H1 (cell line): ENCODE measurements around the gene RAB11FIP3. TPM values are rescaled to one million over a fixed set of nuclear protein-coding genes. Genes with fewer than 3 reads are reported as not detected.

Source experiments
- GABPA ChIP-seq: IDR thresholded peaks from 2 replicates; pipeline ENCODE4 v1.6.1; 2011; ENCODE audit warnings: mild to moderate bottlenecking, low read length, moderate library complexity, borderline replicate concordance; ENCODE audit not compliant: insufficient read depth
- KDM4A ChIP-seq: IDR thresholded peaks from one replicate; pipeline ENCODE4 v1.7.1; 2012; ENCODE audit warnings: low read depth, mild to moderate bottlenecking, moderate library complexity, low read length, inconsistent platforms; ENCODE audit not compliant: severe bottlenecking
- PHF8 ChIP-seq: fragments of 200-600 bp; sonication (generic); conservative IDR thresholded peaks from 2 replicates; pipeline ENCODE4 v1.7.1; 2012; ENCODE audit warnings: low read depth, mild to moderate bottlenecking, inconsistent platforms, low read length, moderate library complexity
- POLR2A ChIP-seq, 2 experiments: IDR thresholded peaks; 1 replicate in 1 of 2; 2 replicates in 1 of 2; pipeline ENCODE4 v1.6.1; 2011; ENCODE audit warnings: low read depth in 2 of 2, low read length in 2 of 2, mild to moderate bottlenecking in 2 of 2; ENCODE audit errors: control extremely low read depth in 1 of 2
- POLR2AphosphoS5 ChIP-seq: IDR thresholded peaks from 2 replicates; pipeline ENCODE4 v1.6.1; 2011; ENCODE audit warnings: low read depth, low read length
- RBBP5 ChIP-seq: IDR thresholded peaks from 2 replicates; pipeline ENCODE4 v1.7.1; 2012; ENCODE audit warnings: low read depth, mild to moderate bottlenecking, inconsistent platforms, low read length, moderate library complexity, borderline replicate concordance
- SIN3A ChIP-seq, 2 experiments: IDR thresholded peaks in 1 of 2; conservative IDR thresholded peaks in 1 of 2; 2 replicates each; pipeline ENCODE4 v1.6.1; 2011 to 2012; ENCODE audit warnings: low read length in 2 of 2, improper control_type of control experiment in 1 of 2, low read depth in 1 of 2, mild to moderate bottlenecking in 1 of 2
- TAF1 ChIP-seq: IDR thresholded peaks from 2 replicates; pipeline ENCODE4 v1.6.1; 2011; ENCODE audit warnings: mild to moderate bottlenecking, low read depth, low read length
- polyA plus RNA-seq, 7 experiments: library from polyadenylated mRNA; depleted of rRNA in 3 of 7; stranded (reverse) in 5 of 7; unstranded in 2 of 7; fragments of >200 nt in 5 of 7; fragments of 200-250 nt in 2 of 7; gene quantifications; 1 replicate in 5 of 7; 2 replicates in 1 of 7; 4 replicates in 1 of 7; pipeline versions ENCODE4 v1.2.1 to v1.2.3, GENCODE V29; 2011 to 2013; ENCODE audit warnings: missing spikeins in 2 of 7, mixed read lengths in 2 of 7
- total RNA-seq: library from RNA; stranded (reverse); fragmentation: NEBNext Ultra II Directional; extraction: Animal tissue kit (Norgen Biotek cat#: 25700); gene quantifications from 2 replicates; pipeline ENCODE4 v1.2.1, GENCODE V29; 2021
- TF ChIP-seq, protein P1 (sequence below): fragments of 300-600 bp; sonication (generic); IDR thresholded peaks from 2 replicates; pipeline ENCODE4 v1.7.1; 2012; ENCODE audit warnings: low read length, moderate library complexity, mild to moderate bottlenecking, inconsistent platforms; ENCODE audit not compliant: insufficient replicate concordance

RAB11FIP3 gene
- total and polyA plus RNA-seq, 2 of the 8 experiments (the other 6 are each of a cell fraction or from before 2014, with no cell fraction given), result 9.3 to 35.2 TPM

DNA sequence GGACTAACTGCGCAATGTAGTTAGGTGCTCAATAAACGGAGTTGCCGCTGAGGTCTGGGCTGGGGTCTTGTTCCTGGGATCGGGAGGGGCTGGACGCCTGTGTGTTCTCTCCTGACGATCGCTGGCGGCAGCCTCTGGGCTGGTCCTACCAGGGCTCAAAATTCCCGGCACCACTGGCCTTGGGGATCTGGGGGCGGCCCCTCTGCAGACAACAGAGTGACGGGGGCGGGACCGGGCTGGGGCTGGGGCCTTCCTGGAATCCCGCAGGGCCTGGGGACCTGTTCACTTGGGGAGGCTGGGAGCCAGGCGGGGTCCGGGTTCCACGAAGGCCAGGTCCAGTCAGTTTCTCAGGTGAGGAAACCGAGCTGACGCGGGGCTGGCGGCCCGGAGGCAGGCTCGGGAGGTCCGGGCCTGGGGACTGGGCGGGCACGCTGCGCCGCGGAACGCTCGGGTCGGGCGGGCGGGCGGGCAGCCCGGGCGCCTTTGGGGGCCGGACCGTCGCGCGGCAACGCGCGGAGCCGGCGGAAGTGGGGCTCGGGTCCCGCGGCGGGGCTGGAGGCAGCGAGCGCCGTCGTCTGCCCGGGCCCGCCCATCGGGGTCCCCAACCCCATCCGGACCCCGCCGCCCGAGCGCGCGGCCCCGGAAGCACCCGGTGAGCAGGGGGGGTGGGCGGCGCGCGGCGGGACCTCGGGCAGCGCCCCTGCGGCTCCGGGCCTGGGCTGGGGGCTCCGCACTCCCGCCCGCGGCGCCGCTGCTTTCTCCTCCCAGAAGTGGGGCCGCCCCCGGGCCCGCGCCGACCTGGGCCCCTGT is 144.2 kb downstream of the RAB11FIP3 start, which contains the start of gene PIGQ (continued):
- TF ChIP-seq, protein P1, sequence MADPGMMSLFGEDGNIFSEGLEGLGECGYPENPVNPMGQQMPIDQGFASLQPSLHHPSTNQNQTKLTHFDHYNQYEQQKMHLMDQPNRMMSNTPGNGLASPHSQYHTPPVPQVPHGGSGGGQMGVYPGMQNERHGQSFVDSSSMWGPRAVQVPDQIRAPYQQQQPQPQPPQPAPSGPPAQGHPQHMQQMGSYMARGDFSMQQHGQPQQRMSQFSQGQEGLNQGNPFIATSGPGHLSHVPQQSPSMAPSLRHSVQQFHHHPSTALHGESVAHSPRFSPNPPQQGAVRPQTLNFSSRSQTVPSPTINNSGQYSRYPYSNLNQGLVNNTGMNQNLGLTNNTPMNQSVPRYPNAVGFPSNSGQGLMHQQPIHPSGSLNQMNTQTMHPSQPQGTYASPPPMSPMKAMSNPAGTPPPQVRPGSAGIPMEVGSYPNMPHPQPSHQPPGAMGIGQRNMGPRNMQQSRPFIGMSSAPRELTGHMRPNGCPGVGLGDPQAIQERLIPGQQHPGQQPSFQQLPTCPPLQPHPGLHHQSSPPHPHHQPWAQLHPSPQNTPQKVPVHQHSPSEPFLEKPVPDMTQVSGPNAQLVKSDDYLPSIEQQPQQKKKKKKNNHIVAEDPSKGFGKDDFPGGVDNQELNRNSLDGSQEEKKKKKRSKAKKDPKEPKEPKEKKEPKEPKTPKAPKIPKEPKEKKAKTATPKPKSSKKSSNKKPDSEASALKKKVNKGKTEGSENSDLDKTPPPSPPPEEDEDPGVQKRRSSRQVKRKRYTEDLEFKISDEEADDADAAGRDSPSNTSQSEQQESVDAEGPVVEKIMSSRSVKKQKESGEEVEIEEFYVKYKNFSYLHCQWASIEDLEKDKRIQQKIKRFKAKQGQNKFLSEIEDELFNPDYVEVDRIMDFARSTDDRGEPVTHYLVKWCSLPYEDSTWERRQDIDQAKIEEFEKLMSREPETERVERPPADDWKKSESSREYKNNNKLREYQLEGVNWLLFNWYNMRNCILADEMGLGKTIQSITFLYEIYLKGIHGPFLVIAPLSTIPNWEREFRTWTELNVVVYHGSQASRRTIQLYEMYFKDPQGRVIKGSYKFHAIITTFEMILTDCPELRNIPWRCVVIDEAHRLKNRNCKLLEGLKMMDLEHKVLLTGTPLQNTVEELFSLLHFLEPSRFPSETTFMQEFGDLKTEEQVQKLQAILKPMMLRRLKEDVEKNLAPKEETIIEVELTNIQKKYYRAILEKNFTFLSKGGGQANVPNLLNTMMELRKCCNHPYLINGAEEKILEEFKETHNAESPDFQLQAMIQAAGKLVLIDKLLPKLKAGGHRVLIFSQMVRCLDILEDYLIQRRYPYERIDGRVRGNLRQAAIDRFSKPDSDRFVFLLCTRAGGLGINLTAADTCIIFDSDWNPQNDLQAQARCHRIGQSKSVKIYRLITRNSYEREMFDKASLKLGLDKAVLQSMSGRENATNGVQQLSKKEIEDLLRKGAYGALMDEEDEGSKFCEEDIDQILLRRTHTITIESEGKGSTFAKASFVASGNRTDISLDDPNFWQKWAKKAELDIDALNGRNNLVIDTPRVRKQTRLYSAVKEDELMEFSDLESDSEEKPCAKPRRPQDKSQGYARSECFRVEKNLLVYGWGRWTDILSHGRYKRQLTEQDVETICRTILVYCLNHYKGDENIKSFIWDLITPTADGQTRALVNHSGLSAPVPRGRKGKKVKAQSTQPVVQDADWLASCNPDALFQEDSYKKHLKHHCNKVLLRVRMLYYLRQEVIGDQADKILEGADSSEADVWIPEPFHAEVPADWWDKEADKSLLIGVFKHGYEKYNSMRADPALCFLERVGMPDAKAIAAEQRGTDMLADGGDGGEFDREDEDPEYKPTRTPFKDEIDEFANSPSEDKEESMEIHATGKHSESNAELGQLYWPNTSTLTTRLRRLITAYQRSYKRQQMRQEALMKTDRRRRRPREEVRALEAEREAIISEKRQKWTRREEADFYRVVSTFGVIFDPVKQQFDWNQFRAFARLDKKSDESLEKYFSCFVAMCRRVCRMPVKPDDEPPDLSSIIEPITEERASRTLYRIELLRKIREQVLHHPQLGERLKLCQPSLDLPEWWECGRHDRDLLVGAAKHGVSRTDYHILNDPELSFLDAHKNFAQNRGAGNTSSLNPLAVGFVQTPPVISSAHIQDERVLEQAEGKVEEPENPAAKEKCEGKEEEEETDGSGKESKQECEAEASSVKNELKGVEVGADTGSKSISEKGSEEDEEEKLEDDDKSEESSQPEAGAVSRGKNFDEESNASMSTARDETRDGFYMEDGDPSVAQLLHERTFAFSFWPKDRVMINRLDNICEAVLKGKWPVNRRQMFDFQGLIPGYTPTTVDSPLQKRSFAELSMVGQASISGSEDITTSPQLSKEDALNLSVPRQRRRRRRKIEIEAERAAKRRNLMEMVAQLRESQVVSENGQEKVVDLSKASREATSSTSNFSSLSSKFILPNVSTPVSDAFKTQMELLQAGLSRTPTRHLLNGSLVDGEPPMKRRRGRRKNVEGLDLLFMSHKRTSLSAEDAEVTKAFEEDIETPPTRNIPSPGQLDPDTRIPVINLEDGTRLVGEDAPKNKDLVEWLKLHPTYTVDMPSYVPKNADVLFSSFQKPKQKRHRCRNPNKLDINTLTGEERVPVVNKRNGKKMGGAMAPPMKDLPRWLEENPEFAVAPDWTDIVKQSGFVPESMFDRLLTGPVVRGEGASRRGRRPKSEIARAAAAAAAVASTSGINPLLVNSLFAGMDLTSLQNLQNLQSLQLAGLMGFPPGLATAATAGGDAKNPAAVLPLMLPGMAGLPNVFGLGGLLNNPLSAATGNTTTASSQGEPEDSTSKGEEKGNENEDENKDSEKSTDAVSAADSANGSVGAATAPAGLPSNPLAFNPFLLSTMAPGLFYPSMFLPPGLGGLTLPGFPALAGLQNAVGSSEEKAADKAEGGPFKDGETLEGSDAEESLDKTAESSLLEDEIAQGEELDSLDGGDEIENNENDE, result no peak
- peak; percentile 81 for TF ChIP-seq GABPA
- TF ChIP-seq KDM4A, result peak; percentile 64
- peak in 1 of 2 experiments; percentile 33; a peak in 1 of 3 replicates for TF ChIP-seq POLR2A (IDR thresholded peaks at IDR 0.05; ENCODE audit: control extremely low read depth in 1 of 2, low read depth in 2 of 2, low read length in 2 of 2)
- 0 out of 2 replicates have a peak, but pooled peaks have one; percentile 36 for TF ChIP-seq POLR2AphosphoS5
- 0 out of 2 replicates have a peak, but pooled peaks have one; percentile 12 for TF ChIP-seq RBBP5
- peak; percentile 52 for TF ChIP-seq PHF8
- 0 out of 4 replicates have a peak, but pooled peaks of 1 of the 2 experiments have one; percentile 37 for TF ChIP-seq SIN3A (conservative IDR thresholded peaks at IDR 0.05 in 1 of 2, IDR thresholded peaks at IDR 0.05 in 1 of 2; ENCODE audit: low read depth in 1 of 2, low read length in 2 of 2)
- 0 out of 2 replicates have a peak, but pooled peaks have one; percentile 51 for TF ChIP-seq TAF1
